ENCODE results near the gene RTP5.

DNA sequence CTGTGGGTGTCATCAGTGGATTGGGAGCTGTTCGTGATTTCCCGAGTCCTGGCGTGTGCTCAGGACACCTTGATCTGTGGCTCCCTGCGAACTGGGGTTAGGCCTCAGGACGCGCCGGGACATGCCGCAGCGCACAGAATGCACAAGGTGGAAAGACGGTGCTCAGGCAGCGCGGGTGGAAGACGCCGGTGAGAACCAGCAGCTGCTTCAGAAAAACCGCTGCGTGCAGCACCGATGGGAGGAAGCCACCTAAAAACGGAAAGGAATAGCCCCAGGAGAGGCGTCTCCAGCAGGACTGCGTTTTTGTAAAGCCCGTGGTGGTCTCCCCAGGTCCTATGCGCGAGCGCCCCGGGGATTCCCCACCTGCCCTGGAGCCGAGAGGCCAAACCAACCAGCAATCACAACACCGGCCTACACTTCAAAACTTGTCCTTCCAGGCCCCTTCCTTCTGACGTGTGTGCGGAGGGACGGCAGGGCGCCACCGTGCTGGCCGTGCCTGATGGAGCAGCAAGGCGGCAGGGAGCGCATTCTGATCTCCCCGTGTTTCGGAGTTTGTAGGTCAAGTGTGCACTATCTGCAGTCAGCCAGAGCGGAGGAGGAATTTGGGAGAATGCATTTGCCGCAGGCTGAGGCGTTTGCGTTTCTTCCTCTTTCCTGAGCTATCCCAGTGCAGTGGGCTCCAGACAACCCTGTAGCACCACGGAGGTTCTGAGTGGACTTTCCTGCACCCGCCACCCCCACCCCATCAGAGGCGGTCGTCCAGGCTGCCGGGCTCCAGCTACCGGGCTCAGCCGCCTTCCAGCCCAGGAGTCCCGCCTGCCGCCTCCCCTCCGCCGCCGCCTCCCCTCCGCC lies 32.2 kb downstream of the RTP5 start:
- no peak for TF ChIP-seq CTCF (IDR thresholded peaks at IDR 0.05; ENCODE audit: borderline replicate concordance, extremely low read depth, low read length, poor library complexity, severe bottlenecking)
- no peak for TF ChIP-seq EZH2 (IDR thresholded peaks at IDR 0.05; ENCODE audit: borderline replicate concordance, low read depth, low read length, severe bottlenecking)
